Measurements from ENCODE around the gene LAMTOR5. TPM values are rescaled to one million over a fixed set of nuclear protein-coding genes. Genes with fewer than 3 reads are reported as not detected.
"Not testable (repeated sequence)": the region's sequence is repeated elsewhere in the genome, so short reads cannot be mapped to it uniquely, and the experiment has no call there.

Gene LAMTOR5
- total RNA-seq, 2 donors from 2014 or later: 87.4 to 91.5 TPM

DNA sequence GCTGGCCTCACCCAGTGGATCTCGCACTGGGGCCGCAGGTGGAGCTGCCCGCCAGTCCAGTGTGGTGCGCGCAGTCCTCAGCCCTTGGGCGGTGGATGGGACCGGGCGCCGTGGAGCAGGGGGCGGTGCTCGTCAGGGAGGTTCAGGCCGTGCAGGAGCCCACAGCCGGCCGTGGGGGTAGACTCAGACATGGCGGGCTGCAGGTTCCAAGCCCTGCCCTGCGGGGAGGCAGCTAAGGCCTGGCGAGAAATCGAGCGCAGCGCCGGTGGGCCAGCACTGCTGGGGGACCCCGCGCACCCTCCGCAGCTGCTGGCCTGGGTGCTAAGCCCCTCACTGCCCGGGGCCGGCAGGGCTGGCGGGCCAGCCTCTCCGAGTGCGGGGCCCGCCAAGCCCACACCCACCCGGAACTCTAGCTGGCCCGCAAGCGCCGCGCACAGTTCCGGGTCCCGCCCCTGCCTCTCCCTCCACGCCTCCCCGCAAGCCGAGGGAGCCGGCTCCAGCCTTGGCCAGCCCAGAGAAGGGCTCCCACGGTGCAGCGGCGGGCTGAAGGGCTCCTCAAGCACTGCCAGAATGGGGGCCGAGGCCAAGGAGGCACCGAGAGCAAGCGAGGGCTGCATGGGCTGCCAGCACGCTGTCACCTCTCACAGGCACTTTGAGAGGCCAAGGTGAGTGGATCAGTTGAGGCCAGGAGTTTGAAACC lies 11.1 kb downstream of the LAMTOR5 start:
- DNase-seq (ENCODE audit: low spot score); intact Hi-C loops (cut with DNase I): not testable (repeated sequence)

- no peak for DNase-seq (ENCODE audit: low spot score)
- intact Hi-C loops (cut with DNase I): no loop called here
Measured at GRCh38 chr1:110394493-110394820, 13.0 kb downstream of the LAMTOR5 start.

GRCh38 chr1:110393691-110394492 lies 13.6 kb downstream of the LAMTOR5 start:
- intact Hi-C loops (cut with DNase I): no loop called here
- DNase-seq (ENCODE audit: low spot score): no peak

- intact Hi-C loops (cut with DNase I): no loop called here
- DNase-seq (ENCODE audit: low spot score): no peak
Measured at GRCh38 chr1:110393286-110393685, 14.2 kb downstream of the LAMTOR5 start.

DNA sequence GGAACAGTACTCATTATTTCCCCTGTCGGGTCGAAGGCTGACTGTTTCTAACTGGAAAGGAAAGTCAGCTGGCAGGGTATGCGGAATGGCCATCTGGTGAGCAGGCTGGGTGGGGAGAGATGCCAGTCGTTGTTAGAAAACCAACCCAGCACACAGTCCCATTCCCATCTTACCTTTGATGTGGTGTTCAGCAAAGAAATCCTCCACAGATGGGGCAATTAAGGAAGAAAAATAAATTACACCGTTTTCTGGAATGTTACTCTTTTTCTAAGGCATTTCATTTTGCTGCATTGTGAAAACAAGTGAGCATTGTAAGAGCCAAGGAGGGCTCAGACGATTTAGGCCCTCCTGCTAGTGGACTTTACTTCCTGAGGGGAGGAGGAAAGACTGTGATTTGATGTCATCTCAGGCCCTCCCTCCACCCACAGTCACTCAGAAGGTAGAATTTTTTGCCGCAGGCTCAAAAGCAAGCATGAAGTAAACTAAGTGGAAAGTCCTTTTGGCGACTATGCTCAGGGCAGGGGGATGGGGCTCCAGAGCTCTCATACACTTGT lies 16.7 kb downstream of the LAMTOR5 start, which contains the start of gene SLC16A4:
SLC16A4 (minus strand) TSS at position 335 of the 554 bp plus-strand sequence. CDS start 1,703 bp downstream, outside the sequence.
- no peak for DNase-seq (ENCODE audit: low spot score)
- intact Hi-C loops (cut with DNase I): no loop called here

DNA sequence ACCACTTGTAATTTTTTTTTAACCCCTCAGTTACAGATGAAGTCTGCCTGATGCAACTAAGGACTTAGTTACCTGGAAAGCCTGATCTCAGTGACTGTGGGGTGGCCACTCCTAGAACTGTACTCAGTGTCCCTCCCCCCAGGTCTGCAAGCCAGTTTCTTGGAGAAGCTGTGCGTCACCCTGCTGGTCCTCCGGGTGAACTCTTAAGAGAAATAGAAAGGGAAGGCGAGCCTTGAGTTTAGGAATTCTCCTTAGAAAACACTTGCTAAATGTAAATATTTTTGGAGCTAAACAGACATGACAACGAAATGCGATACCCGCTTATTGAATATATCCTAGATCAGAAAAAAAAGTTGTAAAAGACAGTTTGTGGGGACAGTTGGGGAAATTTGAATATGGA lies 17.4 kb downstream of the LAMTOR5 start:
- DNase-seq (ENCODE audit: low spot score): no peak
- intact Hi-C loops (cut with DNase I): no loop called here

- DNase-seq (ENCODE audit: low spot score): no peak
- intact Hi-C loops (cut with DNase I): no loop called here
Measured at GRCh38 chr1:110387048-110387754, 20.3 kb downstream of the LAMTOR5 start.

- intact Hi-C loops (cut with DNase I): no loop called here
- no peak for DNase-seq (ENCODE audit: low spot score)
Measured at GRCh38 chr1:110385369-110385768, 22.1 kb downstream of the LAMTOR5 start.

DNA sequence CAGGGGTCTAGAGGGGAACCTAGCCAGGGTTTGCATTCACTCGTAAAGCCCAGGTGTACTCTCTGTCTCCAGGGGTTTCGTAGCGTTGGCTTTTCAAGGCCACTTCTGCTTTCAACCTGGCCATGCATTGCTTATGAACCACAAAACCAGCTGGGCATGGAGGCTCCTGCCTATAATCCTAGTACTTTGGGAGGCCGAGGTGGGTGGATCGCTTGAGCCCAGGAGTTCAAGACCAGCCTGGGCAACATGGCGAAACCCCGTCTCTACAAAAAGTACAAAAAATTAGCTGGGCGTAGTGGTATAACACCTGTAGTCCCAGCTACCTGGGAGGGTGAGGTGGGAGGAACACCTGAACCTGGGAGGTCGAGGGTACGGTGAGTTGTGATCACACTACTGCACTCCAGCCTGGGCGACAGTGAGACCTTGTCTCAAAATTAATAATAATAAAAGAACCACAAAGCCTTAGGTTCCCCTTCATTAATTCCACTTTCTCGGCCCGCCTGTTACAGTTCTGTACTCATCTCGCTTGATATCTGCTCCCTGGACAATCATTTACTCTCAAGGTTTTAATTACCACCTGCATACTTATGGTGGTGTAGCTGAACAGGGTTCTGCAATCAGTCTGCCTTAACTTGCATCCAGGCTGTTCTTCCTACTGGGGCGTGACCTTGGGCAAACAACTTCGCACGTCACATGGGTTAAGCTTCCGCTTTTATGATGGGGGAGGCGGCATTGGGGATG lies 22.7 kb downstream of the LAMTOR5 start:
- intact Hi-C loops (cut with DNase I): no loop called here

GRCh38 chr1:110383251-110383990 lies 24.1 kb downstream of the LAMTOR5 start:
- intact Hi-C loops (cut with DNase I): no loop called here
- DNase-seq (ENCODE audit: low spot score): no peak

More for the DNA sequence above, 22.7 kb downstream of the LAMTOR5 start:
- no peak for DNase-seq (ENCODE audit: low spot score)

DNA sequence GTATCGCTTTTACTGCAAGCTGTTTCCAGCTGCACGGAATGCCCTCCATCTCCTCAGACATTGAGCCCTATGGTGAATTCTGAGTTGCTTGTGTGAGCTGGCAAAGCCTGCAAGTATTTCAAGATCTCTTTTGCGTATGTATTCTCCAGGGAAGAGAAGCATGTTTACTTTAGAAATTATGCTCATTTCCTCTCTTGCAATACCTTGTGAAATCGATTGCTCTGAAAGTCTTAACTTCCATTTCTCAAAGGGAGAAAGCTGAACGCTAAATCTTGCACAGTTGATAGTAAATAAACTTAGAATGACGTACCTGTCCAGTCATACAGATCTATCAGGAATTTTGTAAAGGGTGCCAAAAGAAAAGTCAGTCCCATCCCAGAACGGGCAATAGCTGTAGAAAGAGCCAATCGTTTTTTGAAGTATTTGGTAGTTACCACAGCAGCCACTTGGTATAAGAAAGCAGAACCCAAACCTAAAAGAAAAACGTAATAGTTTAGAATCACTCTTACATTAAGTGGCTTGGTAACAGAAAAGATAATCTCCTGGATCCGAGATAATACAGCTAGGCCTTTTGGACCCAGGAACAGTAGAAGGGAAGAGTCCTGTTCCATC lies 26.7 kb downstream of the LAMTOR5 start:
- intact Hi-C loops (cut with DNase I): no loop called here
- no peak for DNase-seq (ENCODE audit: low spot score)

DNA sequence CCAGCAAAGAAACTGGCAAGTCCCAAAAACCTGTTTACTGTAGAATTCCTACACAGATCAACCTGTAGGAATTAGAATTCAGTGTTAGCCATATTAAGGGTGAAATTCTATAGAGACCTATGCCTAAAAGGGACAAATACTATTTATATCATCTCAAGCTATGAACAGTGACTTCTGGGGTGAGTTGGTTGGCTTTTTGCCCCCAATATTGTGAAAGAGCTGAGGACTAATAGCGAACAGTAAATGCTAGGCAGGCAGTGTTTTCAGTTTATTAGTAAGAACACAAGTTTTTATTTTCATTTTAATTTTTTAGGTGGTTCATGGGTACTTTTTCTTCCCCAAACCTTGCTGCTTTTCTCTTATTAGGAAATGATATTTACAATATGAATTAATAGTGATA lies 32.0 kb downstream of the LAMTOR5 start:
- DNase-seq (ENCODE audit: low spot score): no peak
- intact Hi-C loops (cut with DNase I): no loop called here

GRCh38 chr1:110370827-110371226 lies 36.7 kb downstream of the LAMTOR5 start:
- intact Hi-C loops (cut with DNase I): no loop called here
- no peak for DNase-seq (ENCODE audit: low spot score)

DNA sequence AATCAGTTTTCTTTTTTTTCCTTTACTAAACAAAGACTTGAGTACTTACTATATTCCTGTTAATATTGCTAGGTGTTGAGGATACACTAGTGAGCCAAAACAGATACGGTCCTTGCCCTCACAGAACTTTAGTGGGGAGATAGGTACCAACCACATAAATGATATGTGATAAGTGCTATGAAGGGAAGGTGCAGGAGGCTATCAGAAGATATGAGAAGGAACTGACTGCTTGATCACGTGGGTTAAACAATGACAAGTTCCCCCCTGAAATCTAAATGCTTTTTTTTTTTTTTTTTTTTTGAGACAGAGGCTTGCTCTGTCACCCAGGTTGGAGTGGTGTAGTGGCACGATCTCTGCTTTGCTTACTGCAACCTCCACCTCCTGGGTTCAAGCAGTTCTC lies 43.3 kb downstream of the LAMTOR5 start:
- intact Hi-C loops (cut with DNase I): no loop called here
- DNase-seq (ENCODE audit: low spot score): no peak

DNA sequence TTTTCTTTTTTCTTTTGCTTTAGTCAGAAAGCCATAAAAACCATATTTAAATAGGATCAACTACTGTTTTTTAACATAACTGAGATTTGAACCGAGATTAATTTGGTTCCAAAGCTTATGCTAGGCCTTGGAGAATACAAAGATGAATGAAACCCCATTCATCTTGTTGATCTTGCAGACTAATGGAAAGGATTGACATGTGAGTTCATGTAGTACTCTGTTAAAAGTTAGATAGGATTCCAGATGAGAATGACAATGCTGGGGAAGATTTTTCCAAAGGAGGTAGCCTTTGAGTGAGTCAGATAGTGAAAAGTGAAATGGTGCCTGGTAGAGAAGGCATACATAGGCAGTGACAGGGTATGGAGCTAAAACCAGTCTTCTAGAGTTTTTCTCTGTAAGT lies 45.6 kb downstream of the LAMTOR5 start:
- intact Hi-C loops (cut with DNase I): no loop called here
- DNase-seq (ENCODE audit: low spot score): no peak

- intact Hi-C loops (cut with DNase I): no loop called here
- DNase-seq (ENCODE audit: low spot score): no peak
Measured at GRCh38 chr1:110360431-110360830, 47.1 kb downstream of the LAMTOR5 start.

DNA sequence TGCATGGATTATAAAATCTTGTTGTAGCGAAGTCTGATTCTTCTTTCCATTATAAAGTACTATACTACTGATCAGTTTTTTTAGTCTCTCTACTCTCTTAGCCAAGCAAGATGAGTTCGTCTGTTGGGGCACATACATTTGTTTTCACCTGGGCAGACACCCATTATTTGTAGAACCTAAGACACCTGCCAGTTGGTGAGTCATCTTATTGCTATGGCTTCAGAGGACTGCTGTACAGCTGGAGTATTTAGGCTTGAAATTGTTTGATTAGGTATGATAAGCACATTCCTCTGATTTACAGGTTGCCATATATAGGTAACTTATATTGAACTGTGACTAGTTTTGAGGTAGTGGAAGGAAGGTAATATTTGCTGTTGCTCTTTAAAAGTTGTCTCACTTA lies 51.1 kb downstream of the LAMTOR5 start:
- intact Hi-C loops (cut with DNase I): no loop called here
- DNase-seq (ENCODE audit: low spot score): no peak

- intact Hi-C loops (cut with DNase I): no loop called here
- DNase-seq (ENCODE audit: low spot score): no peak
Measured at GRCh38 chr1:110355321-110355720, 52.2 kb downstream of the LAMTOR5 start.
